Smooth muscle cell (in vitro differentiated cells): ENCODE measurements around the gene ZNF526. TPM values are rescaled to one million over a fixed set of nuclear protein-coding genes. Genes with fewer than 3 reads are reported as not detected.

ENCODE experiments used
- DNase-seq: peaks from one replicate; lab custom pipeline; 2025; ENCODE audit not compliant: unreplicated experiment; lab: John Stamatoyannopoulos, UW
- H2AFZ ChIP-seq: fragments of 200-600 bp; sonication (generic); 2 replicates; pipeline ENCODE4 v1.6.0; 2016; ENCODE audit warnings: antibody characterized with exemption, low read depth, mild to moderate bottlenecking
- H3F3A ChIP-seq: fragments of 200-600 bp; sonication (generic); 2 replicates; pipeline ENCODE4 v1.6.0; 2017; ENCODE audit warnings: antibody characterized with exemption, low read depth
- H3K27ac ChIP-seq: fragments of 200-600 bp; sonication (generic); 2 replicates; pipeline ENCODE4 v1.5.1; 2016; ENCODE audit warnings: low read depth, mild to moderate bottlenecking
- H3K27me3 ChIP-seq: fragments of 200-600 bp; sonication (generic); 2 replicates; pipeline ENCODE4 v1.6.1; 2016; ENCODE audit warnings: low read depth, mild to moderate bottlenecking
- H3K36me3 ChIP-seq: fragments of 200-600 bp; sonication (generic); 2 replicates; pipeline ENCODE4 v1.5.1; 2016; ENCODE audit warnings: low read depth
- H3K4me1 ChIP-seq: fragments of 200-600 bp; sonication (generic); 2 replicates; pipeline ENCODE4 v1.5.1; 2016; ENCODE audit warnings: low read depth
- H3K4me2 ChIP-seq: fragments of 200-600 bp; sonication (generic); 2 replicates; pipeline ENCODE4 v1.6.0; 2016; ENCODE audit warnings: mild to moderate bottlenecking
- H3K4me3 ChIP-seq: fragments of 200-600 bp; sonication (generic); 2 replicates; pipeline ENCODE4 v1.5.1; 2016; ENCODE audit warnings: mild to moderate bottlenecking
- H3K79me2 ChIP-seq: fragments of 200-600 bp; sonication (generic); 2 replicates; pipeline ENCODE4 v1.6.0; 2016; ENCODE audit warnings: low read depth, mild to moderate bottlenecking
- H3K9ac ChIP-seq: fragments of 200-600 bp; sonication (generic); 2 replicates; pipeline ENCODE4 v1.6.0; 2016; ENCODE audit warnings: low read depth
- H3K9me3 ChIP-seq: fragments of 200-600 bp; sonication (generic); replicated peaks from 2 replicates; pipeline ENCODE4 v1.5.1; 2016; ENCODE audit warnings: low read depth
- H4K20me1 ChIP-seq: fragments of 200-600 bp; sonication (generic); 2 replicates; pipeline ENCODE4 v1.6.0; 2016; ENCODE audit warnings: low read depth
- CTCF ChIP-seq: fragments of 200-600 bp; sonication (generic); IDR thresholded peaks from 2 replicates; pipeline ENCODE4 v1.5.1; 2017; ENCODE audit warnings: borderline replicate concordance, mild to moderate bottlenecking, antibody characterized with exemption; ENCODE audit not compliant: insufficient read depth, poor library complexity, severe bottlenecking
- WGBS: methylation state at CpG from one replicate; pipeline ENCODE4 v1.1.7; 2016; ENCODE audit warnings: low lambda C conversion rate; 5-methylcytosine and 5-hydroxymethylcytosine counted together
- polyA plus RNA-seq: library from polyadenylated mRNA; unstranded; fragments of >200 nt; fragmentation: Nextera tagmentation; extraction: Ambion mirVana; gene quantifications from 2 replicates; pipeline ENCODE4 v1.2.1, GENCODE V29; 2016
- total RNA-seq: library from RNA; depleted of rRNA; stranded (reverse); fragments of >200 nt; gene quantifications from 2 replicates; pipeline ENCODE4 v1.2.3, GENCODE V29; 2014

The ZNF526 gene
- total and polyA plus RNA-seq, 2 experiments from 2014 or later, result 5.0 to 12.1 TPM

- DNase-seq, result no peak
- 86% methylated on average over 4 of the region's 4 CpGs for WGBS
- H3K4me3 ChIP-seq, result no peak overlapping the region
- no peaks in the 10 kb centered on the region for H3K4me1 ChIP-seq
- no peak for TF ChIP-seq CTCF
- peaks cover 17% of the 10 kb centered on the region for H3K79me2 ChIP-seq
- no peaks in the 10 kb centered on the region for H3K36me3 ChIP-seq
- H3K27me3 ChIP-seq, result no peaks in the 10 kb centered on the region
- H2AFZ ChIP-seq, result no peak overlapping the region
- no peak overlapping the region for H3K4me2 ChIP-seq
- no peak overlapping the region for H3K9ac ChIP-seq
- H4K20me1 ChIP-seq, result peaks cover 94% of the 10 kb centered on the region
- no peaks in the 10 kb centered on the region for H3K9me3 ChIP-seq
- H3K27ac ChIP-seq, result no peak overlapping the region
- no peaks in the 10 kb centered on the region for H3F3A ChIP-seq
Measured at GRCh38 chr19:42228641-42229040, 8.5 kb downstream of the ZNF526 start.

GRCh38 chr19:42229301-42229854, 9.3 kb downstream of the ZNF526 start:
- no peaks in the 10 kb centered on the region for H3K36me3 ChIP-seq

GRCh38 chr19:42229855-42230351, 9.8 kb downstream of the ZNF526 start:
- H3K27me3 ChIP-seq, result no peaks in the 10 kb centered on the region
- H3K4me2 ChIP-seq, result no peak overlapping the region
- H3K4me3 ChIP-seq, result no peak overlapping the region
- H3F3A ChIP-seq, result no peaks in the 10 kb centered on the region
- H3K36me3 ChIP-seq, result no peaks in the 10 kb centered on the region
- peaks cover 17% of the 10 kb centered on the region for H3K79me2 ChIP-seq
- H4K20me1 ChIP-seq, result peaks cover 96% of the 10 kb centered on the region
- no peaks in the 10 kb centered on the region for H3K9me3 ChIP-seq
- DNase-seq, result no peak
- H3K27ac ChIP-seq, result no peak overlapping the region
- H3K9ac ChIP-seq, result no peak overlapping the region
- H3K4me1 ChIP-seq, result no peaks in the 10 kb centered on the region
- H2AFZ ChIP-seq, result no peak overlapping the region
- TF ChIP-seq CTCF, result no peak
- WGBS, result 74% methylated on average over 8 of the region's 8 CpGs

More at GRCh38 chr19:42229301-42229854, 9.3 kb downstream of the ZNF526 start:
- Histone ChIP-seq H3K27ac (no peak overlapping the region), H3K4me1 (no peaks in the 10 kb centered on the region), H3K9me3 (no peaks in the 10 kb centered on the region), H4K20me1 (peaks cover 96% of the 10 kb centered on the region), H3K27me3 (no peaks in the 10 kb centered on the region), H3K4me2 (no peak overlapping the region), H3K9ac (no peak overlapping the region), H3F3A (no peaks in the 10 kb centered on the region), H2AFZ (no peak overlapping the region), H3K79me2 (peaks cover 17% of the 10 kb centered on the region), H3K4me3 (no peak overlapping the region)
- 76% methylated on average over 4 of the region's 4 CpGs for WGBS
- TF ChIP-seq CTCF, result no peak
- DNase-seq, result no peak

- H4K20me1 ChIP-seq, result peaks cover 96% of the 10 kb centered on the region
- H3K36me3 ChIP-seq, result no peaks in the 10 kb centered on the region
Measured at GRCh38 chr19:42230571-42230970, 10.5 kb downstream of the ZNF526 start.

More at GRCh38 chr19:42230571-42230970, 10.5 kb downstream of the ZNF526 start:
- Histone ChIP-seq H3F3A (no peaks in the 10 kb centered on the region), H3K9ac (no peak overlapping the region), H3K4me2 (no peak overlapping the region), H3K27me3 (no peaks in the 10 kb centered on the region), H3K27ac (no peak overlapping the region), H3K4me3 (no peak overlapping the region), H3K4me1 (no peaks in the 10 kb centered on the region), H3K79me2 (peaks cover 17% of the 10 kb centered on the region), H2AFZ (no peak overlapping the region), H3K9me3 (no peaks in the 10 kb centered on the region)
- no peak for DNase-seq
- no peak for TF ChIP-seq CTCF
- WGBS, result 98% methylated on average over 4 of the region's 4 CpGs
